Panc1 (cell line): Measurements from ENCODE around the gene ADGRG3. TPM values are rescaled to one million over a fixed set of nuclear protein-coding genes. Genes with fewer than 3 reads are reported as not detected.

Experiments used
- ATAC-seq: fragments of 200-7000 bp; cut with Tn5 transposase; 2 replicates; pipeline ENCODE4 v1.9.1; 2020; ENCODE audit warnings: mild to moderate bottlenecking, moderate library complexity
- BruUV-seq: library from RNA; stranded (reverse); fragments of 400-500 nt; replicated peaks from 2 replicates; lab custom pipeline; 2021; lab: Mats Ljungman, UMichigan
- CTCF ChIA-PET: fragments of 300-600 bp; sonication (Branson Sonifier 250); formaldehyde crosslinking; loops from one replicate; lab custom pipeline; 2022; ENCODE audit warnings: antibody characterized with exemption; lab: Charles Lee
- POLR2A ChIA-PET: fragments of 300-600 bp; sonication (Branson Sonifier 250); formaldehyde crosslinking; loops from one replicate; lab custom pipeline; 2022; ENCODE audit warnings: antibody characterized with exemption; lab: Charles Lee
- DNase-seq: peaks from one replicate; pipeline ENCODE4 v3.0.0-alpha.2; 2010; ENCODE audit warnings: low read depth, low spot score
- H3K27ac ChIP-seq: 2 replicates; pipeline ENCODE4 v1.5.1; 2011; ENCODE audit warnings: mild to moderate bottlenecking, low read length, inconsistent platforms
- H3K27me3 ChIP-seq: fragments of 200-500 bp; sonication (Bioruptor generic); 2 replicates; pipeline ENCODE4 v1.6.0; 2014; ENCODE audit warnings: low read length, inconsistent platforms; ENCODE audit not compliant: control insufficient read depth, insufficient read depth
- H3K36me3 ChIP-seq: fragments of 200-500 bp; sonication (Bioruptor generic); 2 replicates; pipeline ENCODE4 v1.5.1; 2014; ENCODE audit warnings: inconsistent platforms, mild to moderate bottlenecking, low read length, moderate library complexity; ENCODE audit not compliant: control insufficient read depth, insufficient read depth
- H3K4me1 ChIP-seq: 2 replicates; pipeline ENCODE4 v1.5.1; 2011; ENCODE audit warnings: inconsistent platforms, mild to moderate bottlenecking, low read length, moderate library complexity; ENCODE audit not compliant: control insufficient read depth, insufficient read depth
- H3K4me3 ChIP-seq, 2 experiments: 2 replicates each; pipeline ENCODE4 v1.5.1; 2011 to 2012; ENCODE audit warnings: low read depth in 2 of 2, low read length in 2 of 2, mild to moderate bottlenecking in 2 of 2, inconsistent platforms in 1 of 2, moderate library complexity in 1 of 2
- H3K9me3 ChIP-seq: fragments of 200-500 bp; sonication (Bioruptor generic); 2 replicates; pipeline ENCODE4 v1.5.1; 2014; ENCODE audit warnings: low read depth, mild to moderate bottlenecking, inconsistent platforms, low read length, moderate library complexity; ENCODE audit not compliant: control insufficient read depth, insufficient read depth
- POLR2AphosphoS5 ChIP-seq: IDR thresholded peaks from 2 replicates; pipeline ENCODE4 v1.6.1; 2012; ENCODE audit warnings: mild to moderate bottlenecking, low read depth, low read length, moderate library complexity
- SIN3A ChIP-seq: IDR thresholded peaks from 2 replicates; pipeline ENCODE4 v1.6.1; 2012; ENCODE audit warnings: low read depth, mild to moderate bottlenecking, low read length, moderate library complexity, borderline replicate concordance; ENCODE audit not compliant: insufficient read depth
- TCF7L2 ChIP-seq: IDR thresholded peaks from 2 replicates; pipeline ENCODE4 v1.6.1; 2011; ENCODE audit warnings: mild to moderate bottlenecking, low read depth, low read length, inconsistent platforms
- in situ Hi-C: cut with HindIII; loops from 2 replicates; pipeline ENCODE4 v1.10.0; 2016; ENCODE audit warnings: low sequenced_read_pairs, low pct_unique_long_range_greater_than_20kb
- intact Hi-C: fragments of 100-400 bp; cut with micrococcal nuclease; formaldehyde crosslinking; loops from one replicate; pipeline ENCODE4 v1.10.0; 2022; ENCODE audit not compliant: unreplicated experiment
- total RNA-seq: library from RNA; stranded (reverse); gene quantifications from one replicate; pipeline ENCODE4 v1.2.1, GENCODE V29; 2021; ENCODE audit not compliant: unreplicated experiment
- TF ChIP-seq, protein P1 (sequence below): fragments of 450-650 bp; IDR thresholded peaks from 2 replicates; pipeline ENCODE4 v1.5.1; 2017; ENCODE audit warnings: mild to moderate bottlenecking
- TF ChIP-seq, protein P2 (sequence below), 2 experiments: IDR thresholded peaks; 2 replicates each; pipeline ENCODE4 v1.6.1; 2011 to 2012; ENCODE audit warnings: low read depth in 2 of 2, control low read depth in 1 of 2, low read length in 1 of 2, mild to moderate bottlenecking in 1 of 2, moderate library complexity in 1 of 2; ENCODE audit not compliant: insufficient read depth in 1 of 2

Gene ADGRG3
- total RNA-seq, 1 experiment from 2014 or later: not detected

DNA sequence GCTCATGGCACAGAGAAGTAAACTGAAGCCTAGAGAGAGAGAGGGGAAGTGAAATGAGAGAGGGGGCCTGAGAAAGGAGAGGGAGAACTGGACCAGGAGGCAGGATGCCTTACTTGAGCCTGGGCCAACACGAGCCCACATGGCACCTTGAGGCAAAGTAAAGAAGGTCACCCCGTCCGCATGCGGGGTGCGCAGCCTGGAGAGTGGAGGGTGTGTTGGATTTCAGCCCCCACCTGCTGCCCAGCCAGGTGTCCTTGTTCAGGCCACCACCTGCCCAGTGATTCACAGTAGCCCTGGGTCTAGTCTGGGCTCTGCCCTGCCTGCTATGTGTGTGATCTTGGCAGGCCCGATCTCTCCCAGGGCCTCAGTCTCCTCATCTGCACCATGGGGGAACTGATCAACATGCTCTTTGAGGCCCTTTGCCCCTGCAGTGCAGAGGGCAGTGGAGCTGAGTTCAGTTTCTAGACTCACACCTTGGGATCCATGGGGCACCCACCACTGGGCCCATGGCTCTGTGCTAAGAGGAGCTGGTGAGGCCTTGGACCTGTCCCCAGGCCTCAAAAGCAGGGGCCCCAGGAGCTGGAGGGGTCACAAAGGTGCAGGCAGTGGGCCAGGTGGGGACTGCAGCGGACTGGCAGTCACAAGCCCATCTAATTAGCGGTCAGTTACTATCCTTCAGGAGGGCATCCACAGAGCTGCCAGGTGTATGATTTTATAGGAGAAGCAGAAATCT, 16.7 kb downstream of the ADGRG3 start:
- POLR2A ChIA-PET: no interaction called here

DNA sequence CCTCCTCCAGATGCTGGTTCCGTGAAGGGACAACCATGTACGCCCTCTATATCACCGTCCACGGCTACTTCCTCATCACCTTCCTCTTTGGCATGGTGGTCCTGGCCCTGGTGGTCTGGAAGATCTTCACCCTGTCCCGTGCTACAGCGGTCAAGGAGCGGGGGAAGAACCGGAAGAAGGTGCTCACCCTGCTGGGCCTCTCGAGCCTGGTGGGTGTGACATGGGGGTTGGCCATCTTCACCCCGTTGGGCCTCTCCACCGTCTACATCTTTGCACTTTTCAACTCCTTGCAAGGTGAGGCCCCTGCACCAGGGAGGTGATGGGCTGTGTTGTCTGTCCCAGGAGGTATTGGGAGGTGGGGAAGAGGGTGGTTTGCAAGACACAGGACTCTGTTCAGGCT, 17.5 kb downstream of the ADGRG3 start:
- intact Hi-C loops (no loop called here), in situ Hi-C loops (no loop called here)
- H3K4me1 ChIP-seq: no peaks in the 10 kb centered on the region
- H3K9me3 ChIP-seq: no peaks in the 10 kb centered on the region
- TF ChIP-seq, protein P1, sequence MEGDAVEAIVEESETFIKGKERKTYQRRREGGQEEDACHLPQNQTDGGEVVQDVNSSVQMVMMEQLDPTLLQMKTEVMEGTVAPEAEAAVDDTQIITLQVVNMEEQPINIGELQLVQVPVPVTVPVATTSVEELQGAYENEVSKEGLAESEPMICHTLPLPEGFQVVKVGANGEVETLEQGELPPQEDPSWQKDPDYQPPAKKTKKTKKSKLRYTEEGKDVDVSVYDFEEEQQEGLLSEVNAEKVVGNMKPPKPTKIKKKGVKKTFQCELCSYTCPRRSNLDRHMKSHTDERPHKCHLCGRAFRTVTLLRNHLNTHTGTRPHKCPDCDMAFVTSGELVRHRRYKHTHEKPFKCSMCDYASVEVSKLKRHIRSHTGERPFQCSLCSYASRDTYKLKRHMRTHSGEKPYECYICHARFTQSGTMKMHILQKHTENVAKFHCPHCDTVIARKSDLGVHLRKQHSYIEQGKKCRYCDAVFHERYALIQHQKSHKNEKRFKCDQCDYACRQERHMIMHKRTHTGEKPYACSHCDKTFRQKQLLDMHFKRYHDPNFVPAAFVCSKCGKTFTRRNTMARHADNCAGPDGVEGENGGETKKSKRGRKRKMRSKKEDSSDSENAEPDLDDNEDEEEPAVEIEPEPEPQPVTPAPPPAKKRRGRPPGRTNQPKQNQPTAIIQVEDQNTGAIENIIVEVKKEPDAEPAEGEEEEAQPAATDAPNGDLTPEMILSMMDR: no peak
- no peak for TF ChIP-seq POLR2AphosphoS5
- no peak overlapping the region for H3K4me3 ChIP-seq
- ChIA-PET POLR2A (no interaction called here), CTCF (no interaction called here)
- BruUV-seq: no TSS peak
- ATAC-seq (no peak), DNase-seq (no peak)
- H3K27me3 ChIP-seq: no peaks in the 10 kb centered on the region
- H3K27ac ChIP-seq: no peak overlapping the region
- H3K36me3 ChIP-seq: no peaks in the 10 kb centered on the region

More for the DNA sequence above, 16.7 kb downstream of the ADGRG3 start:
- Histone ChIP-seq H3K27ac (no peak overlapping the region), H3K27me3 (no peaks in the 10 kb centered on the region), H3K9me3 (no peaks in the 10 kb centered on the region), H3K36me3 (no peaks in the 10 kb centered on the region), H3K4me3 (no peak overlapping the region), H3K4me1 (no peaks in the 10 kb centered on the region)
- ATAC-seq: no peak
- TF ChIP-seq, protein P2, sequence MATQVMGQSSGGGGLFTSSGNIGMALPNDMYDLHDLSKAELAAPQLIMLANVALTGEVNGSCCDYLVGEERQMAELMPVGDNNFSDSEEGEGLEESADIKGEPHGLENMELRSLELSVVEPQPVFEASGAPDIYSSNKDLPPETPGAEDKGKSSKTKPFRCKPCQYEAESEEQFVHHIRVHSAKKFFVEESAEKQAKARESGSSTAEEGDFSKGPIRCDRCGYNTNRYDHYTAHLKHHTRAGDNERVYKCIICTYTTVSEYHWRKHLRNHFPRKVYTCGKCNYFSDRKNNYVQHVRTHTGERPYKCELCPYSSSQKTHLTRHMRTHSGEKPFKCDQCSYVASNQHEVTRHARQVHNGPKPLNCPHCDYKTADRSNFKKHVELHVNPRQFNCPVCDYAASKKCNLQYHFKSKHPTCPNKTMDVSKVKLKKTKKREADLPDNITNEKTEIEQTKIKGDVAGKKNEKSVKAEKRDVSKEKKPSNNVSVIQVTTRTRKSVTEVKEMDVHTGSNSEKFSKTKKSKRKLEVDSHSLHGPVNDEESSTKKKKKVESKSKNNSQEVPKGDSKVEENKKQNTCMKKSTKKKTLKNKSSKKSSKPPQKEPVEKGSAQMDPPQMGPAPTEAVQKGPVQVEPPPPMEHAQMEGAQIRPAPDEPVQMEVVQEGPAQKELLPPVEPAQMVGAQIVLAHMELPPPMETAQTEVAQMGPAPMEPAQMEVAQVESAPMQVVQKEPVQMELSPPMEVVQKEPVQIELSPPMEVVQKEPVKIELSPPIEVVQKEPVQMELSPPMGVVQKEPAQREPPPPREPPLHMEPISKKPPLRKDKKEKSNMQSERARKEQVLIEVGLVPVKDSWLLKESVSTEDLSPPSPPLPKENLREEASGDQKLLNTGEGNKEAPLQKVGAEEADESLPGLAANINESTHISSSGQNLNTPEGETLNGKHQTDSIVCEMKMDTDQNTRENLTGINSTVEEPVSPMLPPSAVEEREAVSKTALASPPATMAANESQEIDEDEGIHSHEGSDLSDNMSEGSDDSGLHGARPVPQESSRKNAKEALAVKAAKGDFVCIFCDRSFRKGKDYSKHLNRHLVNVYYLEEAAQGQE (IDR thresholded peaks at IDR 0.05; ENCODE audit: insufficient read depth in 1 of 2, low read depth in 2 of 2, low read length in 1 of 2): no peak
- TF ChIP-seq, protein P1: no peak
- no peak for TF ChIP-seq POLR2AphosphoS5
- CTCF ChIA-PET: interaction anchor here (0.6 kb wide), 1 partner anchor 9 kb away, joined by 3 read pairs; no protein-coding TSS in a partner anchor
- in situ Hi-C loops: no loop called here
- intact Hi-C loops: no loop called here
- no peak for DNase-seq
- no TSS peak for BruUV-seq

DNA sequence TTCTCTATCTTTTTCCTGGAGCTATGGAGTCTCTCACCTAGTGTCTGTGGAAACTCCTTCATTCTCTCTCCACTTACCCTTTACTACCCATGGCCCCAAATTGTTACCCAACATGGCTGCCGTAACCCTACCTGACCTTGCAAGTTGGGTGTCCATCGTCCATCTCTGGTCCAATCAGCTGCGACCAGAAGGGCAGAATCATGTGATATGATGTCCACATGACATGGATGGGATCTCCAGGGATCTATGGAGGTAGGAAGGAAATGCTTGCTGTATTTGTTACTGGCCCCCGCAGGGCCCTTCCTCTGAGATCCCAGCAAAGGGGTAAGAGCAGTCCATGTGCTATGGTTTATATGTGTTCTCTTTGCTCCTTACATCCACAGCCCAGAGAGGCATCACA, 18.5 kb downstream of the ADGRG3 start:
- no peak for ATAC-seq
- CTCF ChIA-PET: no interaction called here
- POLR2A ChIA-PET: no interaction called here

More for the DNA sequence above, 18.5 kb downstream of the ADGRG3 start:
- no peaks in the 10 kb centered on the region for H3K4me1 ChIP-seq
- no peak overlapping the region for H3K27ac ChIP-seq
- no TSS peak for BruUV-seq
- in situ Hi-C loops: no loop called here
- TF ChIP-seq, protein P1: no peak
- TF ChIP-seq SIN3A: no peak
- TF ChIP-seq, protein P2 (IDR thresholded peaks at IDR 0.05; ENCODE audit: insufficient read depth in 1 of 2, low read depth in 2 of 2, low read length in 1 of 2): no peak
- TF ChIP-seq TCF7L2: no peak
- DNase-seq: no peak
- no peaks in the 10 kb centered on the region for H3K27me3 ChIP-seq
- no peaks in the 10 kb centered on the region for H3K9me3 ChIP-seq
- intact Hi-C loops: no loop called here
- H3K4me3 ChIP-seq: no peak overlapping the region
- H3K36me3 ChIP-seq: no peaks in the 10 kb centered on the region
